GM21423 (cell line): Measurements from ENCODE around the gene SERPINB4.
"Not testable (repeated sequence)": the region's sequence is repeated elsewhere in the genome, so short reads cannot be mapped to it uniquely, and the experiment has no call there.

ENCODE experiments used
- ATAC-seq: cut with Tn5 transposase; IDR thresholded peaks from one replicate; pipeline ENCODE4 v1.9.1; 2021; ENCODE audit warnings: mild to moderate bottlenecking, moderate library complexity; ENCODE audit not compliant: unreplicated experiment

The SERPINB4 gene

DNA sequence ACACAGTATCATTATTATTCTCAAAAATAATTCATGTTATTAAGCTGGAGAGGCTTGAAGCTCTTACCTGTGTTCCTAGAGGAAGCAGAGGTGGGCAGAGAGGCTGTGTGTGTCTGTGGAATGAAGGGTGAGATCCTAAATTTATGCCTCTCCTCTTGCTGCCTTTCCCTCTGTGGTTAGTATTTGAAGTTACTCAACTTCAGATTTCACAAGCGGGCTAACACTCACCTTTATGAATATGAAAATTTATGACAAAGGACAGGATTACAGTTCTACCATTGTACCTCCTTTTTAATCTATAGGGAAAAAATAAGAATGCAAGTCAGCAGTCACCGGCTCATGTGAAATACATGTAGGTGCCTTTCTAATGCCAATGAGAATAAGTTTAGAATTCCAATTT, at the start of gene SERPINB4:
TSS of gene SERPINB4 (minus strand) at position 115 of the 400 bp plus-strand sequence. CDS start 679 bp downstream, outside the sequence.
- not testable (repeated sequence) for ATAC-seq

GRCh38 chr18:63689064-63689463, 45.0 kb upstream of the SERPINB4 start:
- ATAC-seq: no peak

DNA sequence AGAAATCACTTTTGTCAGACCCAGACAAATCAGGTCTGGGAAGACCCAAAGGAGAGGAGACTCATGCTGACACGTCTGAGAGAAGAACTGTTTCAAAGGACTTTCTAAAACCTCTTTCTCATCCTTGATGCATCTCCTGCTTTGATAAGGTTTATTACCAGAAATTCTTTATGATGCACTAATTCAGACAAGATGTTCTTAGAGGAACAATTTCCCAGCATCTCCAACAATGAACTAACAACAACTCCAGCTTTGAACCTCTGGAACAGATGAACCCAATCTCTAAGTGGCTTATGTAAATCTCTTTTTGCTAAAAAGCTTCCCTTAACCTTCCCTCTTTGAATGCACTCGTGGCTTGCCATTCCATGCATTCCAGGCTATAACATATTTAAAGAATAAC, 42.8 kb upstream of the SERPINB4 start:
- no peak for ATAC-seq

- no peak for ATAC-seq
Measured at GRCh38 chr18:63684718-63685117, 40.7 kb upstream of the SERPINB4 start.

DNA sequence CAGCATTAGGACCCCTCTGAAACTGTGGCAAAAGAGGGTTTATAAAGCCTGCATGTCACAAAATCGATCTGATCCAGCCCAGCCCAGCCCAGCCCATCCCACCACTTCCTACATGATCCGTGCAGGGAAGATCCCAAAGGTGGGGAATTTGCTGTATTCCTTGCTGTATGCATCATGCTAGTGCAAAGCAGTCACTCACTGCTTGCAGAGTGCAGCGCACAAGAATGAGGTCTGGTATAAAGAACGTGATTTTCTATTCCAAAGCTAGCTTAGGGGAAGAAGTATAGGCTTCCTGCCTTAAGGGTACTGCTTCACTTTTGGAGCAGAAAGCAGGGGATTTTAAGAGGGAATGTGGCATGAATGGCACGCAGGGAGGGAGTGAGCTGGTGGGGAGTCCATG, 39.8 kb upstream of the SERPINB4 start:
- no peak for ATAC-seq

GRCh38 chr18:63683152-63683551, 39.1 kb upstream of the SERPINB4 start:
- no peak for ATAC-seq

DNA sequence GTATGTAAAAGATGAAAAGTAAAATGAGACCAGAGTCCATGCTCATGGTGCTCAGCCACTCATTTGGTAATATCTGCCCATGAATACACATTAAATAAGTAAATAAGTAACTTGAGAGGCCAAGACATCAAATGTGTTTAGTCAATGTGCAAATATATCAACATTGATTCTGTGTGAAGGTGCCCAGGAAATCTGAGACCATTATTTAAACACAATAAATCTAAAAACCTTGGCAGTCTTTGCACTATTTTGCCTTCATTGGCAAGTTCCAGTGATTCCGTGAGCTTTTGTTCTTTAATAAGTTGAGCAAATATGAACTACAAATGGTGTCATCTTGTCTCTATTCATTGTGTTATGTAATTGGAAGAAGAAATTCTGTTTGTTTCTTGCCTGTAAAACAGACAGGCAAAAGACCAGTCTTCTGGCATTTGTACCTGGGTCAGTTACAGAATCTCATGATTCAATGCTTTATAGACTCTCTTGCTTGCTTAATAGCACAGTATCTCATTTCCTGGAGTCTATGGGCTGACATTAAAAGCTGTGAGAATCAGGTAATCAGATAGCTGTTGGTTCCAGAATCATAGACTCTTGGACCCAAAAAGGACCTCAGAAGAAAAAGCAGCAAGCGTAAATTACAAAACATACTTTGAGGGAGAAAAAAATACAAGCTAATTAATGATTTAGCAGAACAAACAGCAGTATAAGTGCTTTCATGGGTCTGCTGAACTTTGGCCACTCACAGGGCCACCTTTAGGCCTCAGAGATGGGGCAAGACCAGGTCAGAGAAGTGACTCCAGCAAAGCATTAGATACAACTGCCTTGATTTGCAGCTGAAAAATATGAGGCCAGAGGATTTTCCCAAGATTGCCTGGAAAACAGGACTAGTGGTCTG, 37.6 kb upstream of the SERPINB4 start:
- ATAC-seq: no peak

GRCh38 chr18:63679820-63680606, 36.0 kb upstream of the SERPINB4 start:
- no peak for ATAC-seq

- no peak for ATAC-seq
Measured at GRCh38 chr18:63677500-63678225, 33.6 kb upstream of the SERPINB4 start.

DNA sequence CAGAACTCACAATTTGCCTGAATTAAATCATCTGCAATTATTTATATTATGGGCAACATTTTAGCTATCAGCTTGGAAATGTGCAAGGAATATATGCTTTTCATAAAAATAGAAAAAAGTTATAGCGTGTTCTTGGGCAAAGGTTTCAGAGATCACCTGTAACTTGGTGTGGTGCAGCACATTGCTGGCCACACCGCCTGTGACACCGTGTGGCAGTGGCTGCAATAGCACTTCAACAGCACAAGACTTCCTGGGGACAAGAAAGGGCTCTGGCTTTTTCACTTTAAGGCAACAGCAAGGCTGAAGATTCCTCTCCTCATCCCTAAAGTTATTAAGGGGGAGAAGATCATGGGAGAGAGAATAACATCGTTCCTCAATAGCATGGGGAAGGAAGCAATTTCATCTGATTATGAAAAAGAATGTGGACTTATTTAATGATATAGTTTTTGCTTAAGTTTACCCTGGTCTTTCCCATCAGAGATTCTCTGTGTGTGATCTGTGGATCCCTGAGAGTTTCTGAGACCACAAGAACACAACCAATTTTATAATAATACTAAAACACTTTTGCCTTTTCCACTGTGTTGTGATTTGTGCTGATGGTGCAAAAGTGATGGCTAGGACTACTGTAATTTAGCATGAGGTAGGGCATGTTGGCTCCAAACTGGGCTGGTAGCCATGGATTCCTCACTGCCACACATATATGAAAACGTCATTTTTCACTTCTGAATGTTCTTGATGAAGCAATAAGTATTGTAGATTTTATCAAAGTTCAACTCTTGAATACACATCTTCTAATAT, 32.7 kb upstream of the SERPINB4 start:
- peak; percentile 83 for ATAC-seq

- ATAC-seq: no peak
Measured at GRCh38 chr18:63664571-63664970, 20.5 kb upstream of the SERPINB4 start.

DNA sequence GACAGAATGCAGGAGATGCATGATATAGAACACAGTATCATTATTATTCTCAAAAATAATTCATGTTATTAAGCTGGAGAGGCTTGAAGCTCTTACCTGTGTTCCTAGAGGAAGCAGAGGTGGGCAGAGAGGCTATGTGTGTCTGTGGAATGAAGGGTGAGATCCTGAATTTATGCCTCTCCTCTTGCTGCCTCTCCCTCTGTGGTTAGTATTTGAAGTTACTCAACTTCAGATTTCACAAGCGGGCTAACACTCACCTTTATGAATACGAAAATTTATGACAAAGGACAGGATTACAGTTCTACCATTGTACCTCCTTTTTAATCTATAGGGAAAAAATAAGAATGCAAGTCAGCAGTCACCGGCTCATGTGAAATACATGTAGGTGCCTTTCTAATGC, 17.7 kb upstream of the SERPINB4 start, which contains the start of gene SERPINB3:
TSS of gene SERPINB3 (minus strand) at position 144 of the 400 bp plus-strand sequence. CDS start 677 bp downstream, outside the sequence.
- ATAC-seq: not testable (repeated sequence)

DNA sequence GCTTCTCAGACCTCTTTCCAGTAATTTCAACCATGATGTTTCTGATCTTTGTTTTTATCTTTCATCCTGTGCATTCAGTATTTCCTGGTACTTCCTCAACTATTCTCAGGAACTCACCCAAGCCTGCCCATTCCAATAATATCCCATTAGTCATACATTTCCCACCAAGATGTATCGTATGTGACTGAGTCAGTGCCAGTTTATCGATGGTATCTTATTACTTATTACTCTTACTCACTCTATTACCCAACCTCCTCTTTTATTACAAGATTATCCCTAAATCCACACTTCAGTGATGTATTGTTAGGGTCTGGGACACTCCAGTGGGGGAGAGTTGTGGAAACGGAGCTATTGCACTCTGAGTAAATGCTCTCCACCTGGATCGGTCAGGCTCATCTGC, 14.9 kb upstream of the SERPINB4 start:
- not testable (repeated sequence) for ATAC-seq

- not testable (repeated sequence) for ATAC-seq
Measured at GRCh38 chr18:63650271-63650670, 6.2 kb upstream of the SERPINB4 start.

- no peak for ATAC-seq
Measured at GRCh38 chr18:63648241-63648640, 4.2 kb upstream of the SERPINB4 start.

- no peak for ATAC-seq
Measured at GRCh38 chr18:63646936-63647335, 2.9 kb upstream of the SERPINB4 start.

DNA sequence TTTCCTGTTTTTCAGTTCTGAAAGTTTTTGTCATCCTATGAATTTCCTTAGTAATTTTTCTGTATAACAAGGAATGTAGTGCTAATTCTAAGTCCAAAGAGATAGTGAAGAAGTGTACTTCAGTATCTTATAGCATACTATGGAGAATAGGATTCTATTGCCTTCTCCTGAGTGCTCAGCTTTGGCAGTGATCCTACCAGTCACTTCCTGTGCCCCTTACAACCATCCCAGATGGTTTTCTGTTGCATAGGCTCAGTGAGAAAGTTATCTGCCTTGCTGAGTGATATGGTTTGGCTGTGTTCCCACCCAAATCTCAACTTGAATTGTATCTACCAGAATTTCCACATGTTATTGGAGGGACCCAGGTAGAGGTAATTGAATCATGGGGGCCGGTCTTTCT, 638 bp upstream of the SERPINB4 start:
- not testable (repeated sequence) for ATAC-seq

DNA sequence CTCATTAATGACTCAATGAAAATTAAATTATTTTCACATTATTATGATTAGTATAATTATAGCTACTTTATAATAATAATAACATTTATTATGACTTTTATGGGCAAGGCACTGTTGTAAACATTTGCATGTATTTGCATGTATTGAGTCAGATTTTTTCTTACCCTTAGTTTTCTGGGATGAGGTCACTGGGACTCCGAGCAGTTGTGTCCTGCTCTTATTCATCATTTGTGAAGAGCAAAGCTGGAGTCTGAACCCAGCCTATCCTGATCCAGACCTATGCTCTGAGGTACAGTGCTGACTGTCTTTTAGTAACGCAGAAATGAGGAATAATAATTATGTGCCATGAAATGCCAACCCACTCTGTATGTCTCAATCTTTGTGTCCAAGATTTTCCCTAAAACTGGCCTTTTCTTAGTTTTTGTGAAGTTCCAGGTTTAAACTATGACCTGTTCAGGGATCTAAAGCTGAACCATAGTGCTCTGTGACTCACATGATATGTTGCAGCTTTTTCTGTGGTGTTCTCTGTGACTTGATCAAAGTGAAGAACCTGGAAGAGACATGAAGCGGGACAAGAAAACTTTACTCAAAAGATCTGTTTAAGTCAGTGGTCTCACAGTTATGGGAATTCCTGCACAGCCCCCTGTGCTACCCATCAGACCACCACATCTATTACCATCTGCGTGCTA, 1.2 kb downstream of the SERPINB4 start:
- not testable (repeated sequence) for ATAC-seq

DNA sequence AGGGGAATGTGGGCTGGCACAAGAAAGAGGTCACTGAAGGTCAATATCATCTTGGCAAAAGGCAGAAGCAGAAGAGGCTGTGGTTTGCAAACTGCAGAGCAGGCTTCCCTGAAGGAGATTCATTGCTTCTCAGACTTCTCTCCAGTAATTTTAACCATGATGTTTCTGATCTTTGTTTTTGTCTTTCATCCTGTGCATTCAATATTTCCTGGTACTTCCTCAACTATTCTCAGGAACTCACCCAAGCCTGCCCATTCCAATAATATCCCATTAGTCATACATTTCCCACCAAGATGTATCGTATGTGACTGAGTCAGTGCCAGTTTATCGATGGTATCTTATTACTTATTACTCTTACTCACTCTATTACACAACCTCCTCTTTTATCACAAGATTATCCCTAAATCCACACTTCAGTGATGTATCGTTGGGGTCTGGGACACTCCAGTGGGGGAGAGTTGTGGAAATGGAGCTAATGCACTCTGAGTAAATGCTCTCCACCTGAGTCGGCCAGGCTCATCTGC, 2.8 kb downstream of the SERPINB4 start:
- ATAC-seq: not testable (repeated sequence)
